GM21367 (cell line): ENCODE results near the gene GTF2A1.
"Not testable (repeated sequence)": the region's sequence is repeated elsewhere in the genome, so short reads cannot be mapped to it uniquely, and the experiment has no call there.

Experiments
- ATAC-seq: cut with Tn5 transposase; IDR thresholded peaks from one replicate; pipeline ENCODE4 v1.9.1; 2021; ENCODE audit not compliant: unreplicated experiment

GTF2A1 gene

DNA sequence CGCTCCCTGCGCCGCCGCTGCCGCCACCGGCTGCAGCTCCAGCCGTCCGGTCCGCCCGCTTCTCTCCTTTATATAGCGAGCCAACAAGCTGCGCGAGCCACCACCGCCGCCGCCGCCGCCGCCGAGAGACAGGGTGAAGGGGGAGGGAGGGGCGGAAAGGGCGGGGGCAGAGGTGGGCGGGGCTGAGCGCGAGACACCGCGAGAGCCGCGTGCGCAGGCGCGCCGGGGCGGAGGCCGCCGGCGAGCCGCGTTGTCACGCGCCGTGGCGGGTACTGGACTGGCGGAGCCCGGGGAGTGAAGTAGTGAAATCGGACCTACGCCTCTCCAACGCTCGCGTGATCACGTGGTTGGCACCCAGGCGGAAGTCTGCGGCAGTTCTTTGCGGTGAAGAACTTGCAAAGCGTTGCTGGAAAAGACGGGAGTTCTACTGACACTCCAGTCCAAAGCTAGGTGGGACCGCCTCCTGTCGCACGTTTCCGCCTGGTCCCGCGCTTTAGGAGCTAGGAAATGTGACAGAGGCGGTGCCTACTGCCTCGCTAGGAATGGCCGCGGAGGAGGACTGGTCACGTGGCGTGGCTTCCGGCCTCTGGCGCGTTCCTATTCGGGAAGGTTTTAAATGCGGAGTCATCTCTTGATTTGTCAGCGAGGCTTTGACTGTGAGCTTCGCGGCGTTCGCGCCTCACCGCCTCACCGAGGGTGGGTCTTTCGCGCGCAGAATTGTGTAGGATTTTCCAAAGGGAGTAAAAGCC lies at the start of gene GTF2A1:
Gene GTF2A1, minus strand, starts transcription at position 130 of the 749 bp plus-strand sequence. CDS start 441 bp downstream, outside the sequence.
- ATAC-seq = peak; percentile 71

DNA sequence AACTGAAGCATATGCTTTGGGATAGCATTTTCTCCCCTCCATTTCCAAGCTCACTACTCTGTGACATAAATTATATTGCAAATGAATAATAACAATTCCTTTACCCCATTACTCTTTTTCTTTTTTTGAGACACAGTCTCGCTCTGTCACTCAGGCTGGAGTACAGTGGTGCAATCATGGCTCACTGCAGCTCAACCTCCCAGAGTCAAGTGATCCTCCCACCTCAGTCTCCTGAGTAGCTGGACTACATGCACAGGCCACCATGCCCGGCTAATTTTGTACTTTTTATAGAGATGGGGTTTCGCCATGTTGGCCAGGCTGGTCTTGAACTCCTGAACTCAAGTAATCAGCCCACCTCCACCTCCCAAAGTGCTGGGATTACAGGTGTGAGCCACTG lies 49.2 kb upstream of the GTF2A1 start:
- no peak for ATAC-seq

- ATAC-seq = peak; percentile 91
Observed at GRCh38 chr14:81269100-81269978, 48.6 kb upstream of the GTF2A1 start.

- ATAC-seq = no peak
Observed at GRCh38 chr14:81268016-81268416, 47.3 kb upstream of the GTF2A1 start.

GRCh38 chr14:81265636-81266169 lies 44.9 kb upstream of the GTF2A1 start:
- no peak for ATAC-seq

DNA sequence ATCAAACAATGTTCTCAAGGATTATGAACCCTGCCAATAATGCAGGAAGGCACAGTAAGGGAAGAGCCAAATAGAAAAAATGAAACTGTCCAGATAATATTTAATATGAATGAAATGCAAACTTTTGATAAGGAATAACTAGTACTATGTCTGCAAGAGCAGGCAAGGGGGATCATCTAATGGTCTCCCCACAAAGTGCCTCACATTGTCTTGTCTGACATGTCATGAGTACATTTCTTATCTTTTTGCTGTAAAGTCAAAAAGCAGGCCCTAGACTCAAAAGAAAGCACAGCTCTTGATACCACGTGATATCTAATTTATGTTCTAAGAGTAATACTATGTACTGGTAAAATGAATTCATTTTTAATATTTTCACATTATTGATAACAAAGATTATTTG lies 43.9 kb upstream of the GTF2A1 start:
- ATAC-seq = no peak

- ATAC-seq = no peak
Observed at GRCh38 chr14:81263777-81264410, 43.1 kb upstream of the GTF2A1 start.

DNA sequence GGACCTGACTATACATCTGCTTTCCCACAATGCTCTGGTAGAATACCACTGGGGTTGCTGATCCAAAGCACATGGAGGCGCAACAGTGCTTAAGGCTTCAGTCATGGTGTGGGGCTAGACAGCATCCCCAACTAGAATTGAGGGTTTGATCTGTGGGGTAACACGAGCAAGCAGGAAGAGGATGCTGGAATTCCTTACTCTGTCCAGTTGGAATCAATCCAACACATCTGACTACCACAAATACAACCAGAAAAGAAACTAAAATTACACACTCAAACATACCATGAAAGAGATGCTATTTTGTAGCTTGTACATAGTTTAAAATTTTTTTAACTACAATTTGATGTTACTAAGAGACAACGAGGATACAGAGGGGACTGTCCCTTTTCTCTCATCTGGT lies 40.4 kb upstream of the GTF2A1 start:
- ATAC-seq = no peak

- no peak for ATAC-seq
Observed at GRCh38 chr14:81260732-81261131, 40.0 kb upstream of the GTF2A1 start.

- peak; percentile 76 for ATAC-seq
Observed at GRCh38 chr14:81256289-81256960, 35.7 kb upstream of the GTF2A1 start.

DNA sequence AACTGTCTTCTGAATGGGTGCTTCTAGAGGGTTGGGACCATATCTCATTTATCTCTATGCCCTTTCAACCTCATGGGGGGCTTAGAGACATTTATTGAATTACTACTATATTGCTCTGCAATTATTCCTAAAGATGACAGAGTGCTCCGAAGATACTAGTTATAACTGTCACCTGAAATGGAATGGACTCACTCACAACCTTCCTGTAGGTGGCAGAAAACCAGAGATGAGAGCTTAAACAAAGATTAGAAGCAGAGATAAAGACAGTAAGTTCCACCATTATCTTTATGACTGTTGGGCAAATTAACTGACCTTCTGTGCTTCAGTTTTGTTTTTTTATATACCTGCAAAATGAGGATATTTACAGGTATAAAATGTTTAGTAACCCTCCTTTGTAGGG lies 31.5 kb upstream of the GTF2A1 start:
- no peak for ATAC-seq

GRCh38 chr14:81247271-81247766 lies 26.6 kb upstream of the GTF2A1 start:
- ATAC-seq = no peak

DNA sequence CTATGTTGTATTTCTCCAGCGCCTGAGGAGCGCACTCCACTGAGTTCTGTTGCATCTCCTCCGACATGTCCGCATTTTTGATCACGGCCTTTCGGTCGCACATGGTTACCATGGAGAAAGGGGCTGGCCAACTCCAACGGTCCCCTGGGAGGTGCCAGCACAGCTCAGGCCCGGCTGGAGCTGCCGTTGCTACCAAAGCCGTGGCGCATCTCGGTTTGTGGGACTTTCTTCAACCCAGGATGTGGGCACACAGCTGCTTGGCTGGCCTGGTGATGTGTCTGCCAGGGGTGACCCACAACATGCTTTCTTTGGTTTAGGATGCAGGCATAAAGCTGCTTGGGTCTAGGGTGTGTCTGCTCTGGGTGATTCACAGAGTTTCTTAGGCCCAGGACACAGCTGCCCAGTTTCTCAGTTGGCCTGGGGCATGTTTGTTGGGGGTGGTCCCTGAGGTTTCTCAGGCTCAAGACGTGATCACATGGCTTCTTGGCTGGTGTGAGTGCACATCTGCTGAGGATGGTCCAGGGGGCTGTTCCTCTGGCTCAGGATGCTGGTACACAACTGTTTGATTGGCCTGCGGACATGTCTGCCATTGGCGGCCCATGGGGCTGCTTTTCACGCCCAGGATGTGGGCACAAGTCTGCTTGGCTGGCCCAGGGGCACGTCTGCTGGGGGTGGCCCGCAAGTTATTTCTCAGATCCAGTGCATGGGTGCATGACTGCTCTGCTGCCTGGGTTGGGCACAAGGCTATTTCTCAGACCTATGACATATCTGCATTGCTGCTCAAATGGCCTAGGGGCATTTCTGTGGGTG lies 25.9 kb upstream of the GTF2A1 start:
- no peak for ATAC-seq

DNA sequence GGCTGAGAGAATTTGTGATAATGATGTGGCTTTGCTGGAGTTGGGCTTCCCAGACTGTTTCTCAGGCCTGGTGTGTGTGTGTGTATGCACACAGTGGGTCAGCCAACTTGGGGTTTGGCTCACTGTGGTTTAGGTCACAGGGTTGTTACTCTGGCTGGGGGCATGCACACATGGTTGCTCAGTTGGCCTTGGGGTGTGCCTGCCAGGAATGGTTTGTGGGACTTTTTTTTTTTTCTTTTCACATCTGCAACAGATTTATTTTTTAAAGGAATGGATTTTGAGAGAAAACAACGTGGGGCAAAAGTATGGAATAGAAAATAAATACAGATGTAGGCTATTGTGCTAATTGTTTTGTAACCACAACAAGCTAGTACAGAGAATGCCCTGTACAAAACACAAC lies 25.0 kb upstream of the GTF2A1 start:
- no peak for ATAC-seq

DNA sequence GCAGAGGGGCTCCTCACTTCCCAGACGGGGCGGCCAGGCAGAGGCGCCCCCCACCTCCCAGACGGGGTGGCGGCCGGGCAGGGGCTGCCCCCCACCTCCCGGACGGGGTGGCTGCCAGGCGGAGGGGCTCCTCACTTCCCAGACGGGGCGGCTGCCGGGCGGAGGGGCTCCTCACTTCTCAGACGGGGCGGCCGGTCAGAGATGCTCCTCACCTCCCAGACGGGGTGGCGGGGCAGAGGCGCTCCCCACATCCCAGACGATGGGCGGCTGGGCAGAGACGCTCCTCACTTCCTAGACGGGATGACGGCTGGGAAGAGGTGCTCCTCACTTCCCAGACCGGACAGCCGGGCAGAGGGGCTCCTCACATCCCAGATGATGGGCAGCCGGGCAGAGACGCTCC lies 23.7 kb upstream of the GTF2A1 start:
- ATAC-seq = not testable (repeated sequence)

- ATAC-seq = no peak
Observed at GRCh38 chr14:81243499-81243898, 22.7 kb upstream of the GTF2A1 start.

DNA sequence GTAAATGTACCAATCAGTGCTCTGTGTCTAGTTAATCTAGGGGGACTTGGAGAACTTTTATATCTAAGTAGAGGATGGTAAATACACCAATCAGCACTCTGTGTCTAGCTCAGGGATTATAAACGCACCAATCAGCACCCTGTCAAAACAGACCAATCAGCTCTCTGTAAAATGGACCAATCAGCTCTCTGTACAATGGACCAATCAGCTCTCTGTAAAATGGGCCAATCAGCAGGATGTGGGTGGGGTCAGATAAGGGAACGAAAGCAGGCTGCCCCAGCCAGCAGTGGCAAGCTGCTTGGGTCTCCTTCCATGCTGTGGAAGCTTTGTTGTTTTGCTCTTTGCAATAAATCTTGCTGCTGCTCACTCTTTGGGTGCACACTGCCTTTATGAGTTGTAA lies 16.1 kb upstream of the GTF2A1 start:
- not testable (repeated sequence) for ATAC-seq

- ATAC-seq = no peak
Observed at GRCh38 chr14:81236138-81236537, 15.4 kb upstream of the GTF2A1 start.

DNA sequence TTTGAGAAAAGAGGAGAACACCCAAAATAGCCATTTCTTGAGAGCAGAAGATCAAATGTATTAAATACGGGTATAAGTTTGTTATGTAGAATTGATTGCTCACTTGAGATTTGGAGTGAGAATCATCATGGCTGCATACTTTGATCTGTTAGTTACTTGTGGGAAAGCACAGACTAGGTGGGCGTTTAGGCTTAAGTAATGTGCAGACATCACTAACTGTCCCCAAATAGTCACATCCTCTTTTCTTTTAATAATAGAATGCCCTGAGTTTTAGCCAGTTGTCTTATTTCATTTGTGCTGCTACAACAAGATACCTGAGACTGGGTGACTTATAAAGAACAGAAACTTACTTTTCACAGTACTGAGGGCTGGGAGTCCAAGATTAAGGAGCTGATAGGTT lies 14.3 kb upstream of the GTF2A1 start:
- ATAC-seq = no peak

DNA sequence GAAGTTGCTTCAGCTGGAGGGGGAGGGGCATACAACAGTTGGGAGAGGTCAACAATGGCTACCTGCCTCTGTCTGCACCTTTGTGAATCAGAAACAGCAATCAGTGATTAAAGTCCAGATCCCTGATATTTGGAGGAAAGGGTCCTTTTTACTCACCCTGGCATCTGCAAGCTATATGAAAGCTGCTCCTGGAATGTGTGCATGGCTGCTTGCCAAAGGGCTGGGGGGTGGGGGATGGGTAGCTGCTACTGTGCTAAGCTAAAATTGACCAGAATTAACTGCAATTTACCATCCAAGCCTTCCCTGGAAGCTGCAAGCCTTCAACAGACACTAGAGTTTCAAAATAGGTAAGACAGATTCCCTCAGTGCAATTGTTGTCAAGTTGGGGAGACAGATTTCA lies 13.5 kb upstream of the GTF2A1 start:
- no peak for ATAC-seq
